PC-3 (cell line): ENCODE results near the gene SH3D19. TPM values are rescaled to one million over a fixed set of nuclear protein-coding genes. Genes with fewer than 3 reads are reported as not detected.

ENCODE experiments used
- ATAC-seq: fragments of 200-7000 bp; cut with Tn5 transposase; 2 replicates; pipeline ENCODE4 v1.9.1; 2020; ENCODE audit warnings: mild to moderate bottlenecking, moderate library complexity
- BruUV-seq: library from RNA; stranded (reverse); fragments of 400-500 nt; replicated peaks from 2 replicates; lab custom pipeline; 2021; lab: Mats Ljungman, UMichigan
- CTCF ChIA-PET: fragments of 300-600 bp; sonication (Branson Sonifier 250); formaldehyde crosslinking; loops from one replicate; lab custom pipeline; 2022; ENCODE audit warnings: antibody characterized with exemption; lab: Charles Lee
- POLR2A ChIA-PET: fragments of 300-600 bp; sonication (Branson Sonifier 250); formaldehyde crosslinking; loops from one replicate; lab custom pipeline; 2022; ENCODE audit warnings: antibody characterized with exemption; ENCODE audit not compliant: unreplicated experiment; lab: Charles Lee
- DNase-seq: peaks from one replicate; pipeline ENCODE4 v3.0.0-alpha.2; 2015
- H2AFZ ChIP-seq: fragments of 300-600 bp; sonication (generic); 2 replicates; pipeline ENCODE4 v1.6.0; 2016; ENCODE audit warnings: antibody characterized with exemption, low read length
- H3F3A ChIP-seq: fragments of 300-600 bp; sonication (generic); one replicate; pipeline ENCODE4 v1.6.0; 2017; ENCODE audit warnings: antibody characterized with exemption, low read length, control low read depth, mild to moderate bottlenecking; ENCODE audit not compliant: unreplicated experiment
- H3K27ac ChIP-seq: fragments of 300-600 bp; sonication (generic); 2 replicates; pipeline ENCODE4 v1.5.1; 2016; ENCODE audit warnings: mild to moderate bottlenecking, low read length
- H3K27me3 ChIP-seq: fragments of 300-600 bp; sonication (generic); 2 replicates; pipeline ENCODE4 v1.6.1; 2016; ENCODE audit warnings: low read length, mixed read lengths
- H3K36me3 ChIP-seq: fragments of 300-600 bp; sonication (generic); 2 replicates; pipeline ENCODE4 v1.6.1; 2016; ENCODE audit warnings: low read depth, mixed run types, low read length, mixed read lengths
- H3K4me1 ChIP-seq: fragments of 300-600 bp; sonication (generic); 2 replicates; pipeline ENCODE4 v1.5.1; 2016; ENCODE audit warnings: low read length; ENCODE audit not compliant: insufficient read depth
- H3K4me2 ChIP-seq: fragments of 300-600 bp; sonication (generic); 2 replicates; pipeline ENCODE4 v1.6.0; 2016; ENCODE audit warnings: low read length
- H3K4me3 ChIP-seq: fragments of 300-600 bp; sonication (generic); 2 replicates; pipeline ENCODE4 v1.5.1; 2016; ENCODE audit warnings: mild to moderate bottlenecking, low read length, mixed read lengths
- H3K79me2 ChIP-seq: fragments of 300-600 bp; sonication (generic); 2 replicates; pipeline ENCODE4 v1.6.1; 2017; ENCODE audit warnings: low read length, mixed read lengths
- H3K9ac ChIP-seq: fragments of 300-600 bp; sonication (generic); 2 replicates; pipeline ENCODE4 v1.6.0; 2016; ENCODE audit warnings: mild to moderate bottlenecking, low read length
- H3K9me2 ChIP-seq: fragments of 300-600 bp; sonication (generic); replicated peaks from 2 replicates; pipeline ENCODE4 v1.6.1; 2016; ENCODE audit warnings: mixed run types, low read length, mixed read lengths
- H3K9me3 ChIP-seq: fragments of 300-600 bp; sonication (generic); 2 replicates; pipeline ENCODE4 v1.6.1; 2016; ENCODE audit warnings: low read length, mixed read lengths
- H4K20me1 ChIP-seq: fragments of 300-600 bp; sonication (generic); 2 replicates; pipeline ENCODE4 v1.6.1; 2016; ENCODE audit warnings: low read length, mixed read lengths
- CTCF ChIP-seq: fragments of 300-600 bp; sonication (generic); conservative IDR thresholded peaks from 2 replicates; pipeline ENCODE4 v1.5.1; 2017; ENCODE audit warnings: antibody characterized with exemption, low read depth, mild to moderate bottlenecking, low read length
- EZH2 ChIP-seq: fragments of 300-600 bp; sonication (generic); IDR thresholded peaks from one replicate; pipeline ENCODE4 v1.6.1; 2017; ENCODE audit warnings: antibody characterized with exemption, mild to moderate bottlenecking, low read length; ENCODE audit not compliant: unreplicated experiment
- EZH2phosphoT487 ChIP-seq: fragments of 300-600 bp; sonication (generic); IDR thresholded peaks from 2 replicates; pipeline ENCODE4 v1.6.1; 2018; ENCODE audit warnings: mild to moderate bottlenecking, antibody characterized with exemption, low read length, borderline replicate concordance
- intact Hi-C: fragments of 100-400 bp; cut with micrococcal nuclease; formaldehyde crosslinking; loops from 2 replicates; pipeline ENCODE4 v1.9.0; 2023
- total RNA-seq: library from RNA; depleted of rRNA; stranded (reverse); fragments of >200 nt; gene quantifications from 2 replicates; pipeline ENCODE4 v1.2.3, GENCODE V29; 2014

SH3D19 gene
- total RNA-seq, 1 experiment from 2014 or later = 30.1 TPM

- ATAC-seq = no peak
- no peak overlapping the region for H2AFZ ChIP-seq
- no TSS peak for BruUV-seq
Observed at GRCh38 chr4:151204925-151205524, 120.4 kb downstream of the SH3D19 start.

DNA sequence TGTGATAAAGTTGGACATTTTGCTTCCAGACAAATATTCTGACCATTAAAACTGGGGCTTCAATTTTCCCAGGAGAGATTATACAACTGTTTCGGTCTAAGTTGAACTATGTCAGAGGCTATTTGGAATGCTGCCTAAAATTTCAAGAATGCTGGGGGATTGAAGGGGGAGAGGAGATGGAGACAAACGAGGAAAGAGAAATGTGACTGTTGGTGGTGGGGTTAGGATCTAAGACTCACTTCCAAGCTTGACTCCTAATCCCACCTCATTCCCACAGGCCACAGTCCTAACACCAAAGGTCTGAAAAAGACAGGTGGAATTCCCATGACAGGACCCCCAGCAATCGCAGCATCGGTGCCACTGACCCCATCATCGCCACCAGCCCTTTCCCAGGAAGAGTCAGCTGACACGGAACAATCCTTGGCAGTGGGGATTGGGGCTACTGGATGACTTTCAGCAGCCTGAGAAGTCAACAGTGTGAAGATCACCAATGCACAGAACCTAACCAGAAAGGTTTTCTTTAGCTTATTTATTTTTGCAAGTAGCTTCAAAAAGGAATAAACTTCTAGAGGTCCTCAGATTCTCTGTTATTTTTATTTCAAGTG, 122.5 kb downstream of the SH3D19 start:
- H3K27ac ChIP-seq = no peak overlapping the region
- no peak for ATAC-seq
- H2AFZ ChIP-seq = no peak overlapping the region
- no peak overlapping the region for H3K4me2 ChIP-seq
- H3K27me3 ChIP-seq = no peaks in the 10 kb centered on the region
- ChIA-PET CTCF (no interaction called here), POLR2A (interaction anchor here (0.6 kb wide), 1 partner anchor 122 kb away, joined by 6 read pairs; no protein-coding TSS in a partner anchor)
- H3K4me3 ChIP-seq = no peak overlapping the region
- H3K4me1 ChIP-seq = peaks cover 10% of the 10 kb centered on the region; the same call in 1 of the 2 replicates
- H3K36me3 ChIP-seq = no peaks in the 10 kb centered on the region
- no peaks in the 10 kb centered on the region for H4K20me1 ChIP-seq
- no peak for DNase-seq
- no TSS peak for BruUV-seq
- TF ChIP-seq CTCF (no peak), EZH2 (no peak), EZH2phosphoT487 (no peak)
- intact Hi-C loops = no loop called here
- no peaks in the 10 kb centered on the region for H3F3A ChIP-seq
- H3K79me2 ChIP-seq = no peaks in the 10 kb centered on the region
- no peaks in the 10 kb centered on the region for H3K9me2 ChIP-seq
- H3K9ac ChIP-seq = no peak overlapping the region
- H3K9me3 ChIP-seq = no peaks in the 10 kb centered on the region

More at GRCh38 chr4:151204925-151205524, 120.4 kb downstream of the SH3D19 start:
- no peaks in the 10 kb centered on the region for H4K20me1 ChIP-seq
- ChIA-PET POLR2A (no interaction called here), CTCF (no interaction called here)
- H3K27me3 ChIP-seq = no peaks in the 10 kb centered on the region
- no peak overlapping the region for H3K27ac ChIP-seq
- no peaks in the 10 kb centered on the region for H3F3A ChIP-seq
- no peak for DNase-seq
- TF ChIP-seq CTCF = no peak
- TF ChIP-seq EZH2 = no peak
- TF ChIP-seq EZH2phosphoT487 = no peak
- no peaks in the 10 kb centered on the region for H3K9me3 ChIP-seq
- no peaks in the 10 kb centered on the region for H3K9me2 ChIP-seq
- H3K4me2 ChIP-seq = no peak overlapping the region
- H3K9ac ChIP-seq = no peak overlapping the region
- peaks cover 10% of the 10 kb centered on the region; the same call in 1 of the 2 replicates for H3K4me1 ChIP-seq
- no peaks in the 10 kb centered on the region for H3K36me3 ChIP-seq
- intact Hi-C loops = no loop called here
- no peaks in the 10 kb centered on the region for H3K79me2 ChIP-seq
- H3K4me3 ChIP-seq = no peak overlapping the region

GRCh38 chr4:151202381-151202780, 123.0 kb downstream of the SH3D19 start:
- no TSS peak for BruUV-seq
- Histone ChIP-seq H4K20me1 (no peaks in the 10 kb centered on the region), H3K9me2 (no peaks in the 10 kb centered on the region), H3K79me2 (peaks cover 2% of the 10 kb centered on the region; the same call in 1 of the 2 replicates), H3F3A (no peaks in the 10 kb centered on the region), H2AFZ (no peak overlapping the region), H3K4me1 (peaks cover 12% of the 10 kb centered on the region; the same call in 1 of the 2 replicates), H3K4me2 (no peak overlapping the region), H3K36me3 (no peaks in the 10 kb centered on the region), H3K9me3 (no peaks in the 10 kb centered on the region), H3K27me3 (no peaks in the 10 kb centered on the region), H3K27ac (no peak overlapping the region), H3K9ac (no peak overlapping the region), H3K4me3 (no peak overlapping the region)
- DNase-seq = no peak
- ChIA-PET POLR2A (no interaction called here), CTCF (no interaction called here)
- no peak for TF ChIP-seq CTCF
- TF ChIP-seq EZH2 = no peak
- TF ChIP-seq EZH2phosphoT487 = no peak
- intact Hi-C loops = no loop called here
- ATAC-seq = no peak
